GM23248 (cell line): ENCODE data around the gene MYLK. TPM values are rescaled to one million over a fixed set of nuclear protein-coding genes. Genes with fewer than 3 reads are reported as not detected.
A peak's percentile ranks its signal among the peaks of the same experiment; 100 is the strongest.

Experiments
- DNase-seq: peaks from one replicate; pipeline ENCODE4 v3.0.0-alpha.2; 2015
- H2AFZ ChIP-seq: fragments of 200-600 bp; sonication (generic); 2 replicates; pipeline ENCODE4 v1.6.1; 2016; ENCODE audit warnings: antibody characterized with exemption
- H3F3A ChIP-seq: fragments of 200-600 bp; sonication (generic); 2 replicates; pipeline ENCODE4 v1.6.1; 2016; ENCODE audit warnings: mild to moderate bottlenecking, antibody characterized with exemption, mixed run types; ENCODE audit not compliant: insufficient read depth
- H3K27ac ChIP-seq: fragments of 200-600 bp; sonication (generic); 2 replicates; pipeline ENCODE4 v1.5.1; 2016; ENCODE audit warnings: mild to moderate bottlenecking
- H3K27me3 ChIP-seq: fragments of 200-600 bp; sonication (generic); replicated peaks from 2 replicates; pipeline ENCODE4 v1.6.1; 2016; ENCODE audit warnings: mild to moderate bottlenecking; ENCODE audit not compliant: insufficient read depth
- H3K36me3 ChIP-seq: fragments of 200-600 bp; sonication (generic); 2 replicates; pipeline ENCODE4 v1.6.1; 2016; ENCODE audit warnings: low read depth, mild to moderate bottlenecking
- H3K4me1 ChIP-seq: fragments of 200-600 bp; sonication (generic); 2 replicates; pipeline ENCODE4 v1.6.1; 2016; ENCODE audit warnings: mild to moderate bottlenecking; ENCODE audit not compliant: insufficient read depth
- H3K4me2 ChIP-seq: fragments of 200-600 bp; sonication (generic); one replicate; pipeline ENCODE4 v1.6.1; 2016; ENCODE audit warnings: mild to moderate bottlenecking; ENCODE audit not compliant: unreplicated experiment
- H3K4me3 ChIP-seq: fragments of 200-600 bp; sonication (generic); 2 replicates; pipeline ENCODE4 v1.5.1; 2016; ENCODE audit warnings: mild to moderate bottlenecking
- H3K79me2 ChIP-seq: fragments of 200-600 bp; sonication (generic); 2 replicates; pipeline ENCODE4 v1.6.1; 2016; ENCODE audit warnings: mild to moderate bottlenecking; ENCODE audit not compliant: insufficient read depth
- H3K9ac ChIP-seq: fragments of 200-600 bp; sonication (generic); 2 replicates; pipeline ENCODE4 v1.6.1; 2016; ENCODE audit warnings: mild to moderate bottlenecking
- H3K9me2 ChIP-seq: fragments of 200-600 bp; sonication (generic); 2 replicates; pipeline ENCODE4 v1.6.1; 2016; ENCODE audit warnings: mixed run types, mild to moderate bottlenecking, moderate library complexity; ENCODE audit not compliant: insufficient read depth
- H3K9me3 ChIP-seq: fragments of 200-600 bp; sonication (generic); one replicate; pipeline ENCODE4 v1.6.1; 2017; ENCODE audit warnings: low read depth
- H4K20me1 ChIP-seq: fragments of 200-600 bp; sonication (generic); 2 replicates; pipeline ENCODE4 v1.6.0; 2016; ENCODE audit not compliant: insufficient read depth
- EZH2 ChIP-seq: fragments of 200-600 bp; sonication (generic); IDR thresholded peaks from 2 replicates; pipeline ENCODE4 v1.6.1; 2018; ENCODE audit warnings: antibody characterized with exemption, mild to moderate bottlenecking; ENCODE audit not compliant: insufficient read depth, poor library complexity, severe bottlenecking
- EZH2phosphoT487 ChIP-seq: fragments of 200-600 bp; sonication (generic); IDR thresholded peaks from 2 replicates; pipeline ENCODE4 v1.6.1; 2018; ENCODE audit warnings: antibody characterized with exemption, moderate library complexity, mild to moderate bottlenecking, low read depth; ENCODE audit not compliant: insufficient read depth
- WGBS, 2 experiments: methylation state at CpG; one replicate each; pipeline ENCODE4 v1.1.6; 2015 to 2017; ENCODE audit warnings: low lambda C conversion rate in 2 of 2, low coverage in 1 of 2; ENCODE audit errors: missing lambda C conversion rate in 2 of 2; 5-methylcytosine and 5-hydroxymethylcytosine counted together
- in situ Hi-C: fragments of 300-500 bp; cut with MboI; formaldehyde crosslinking; loops from 2 replicates; pipeline ENCODE4 v1.15.0; 2020
- polyA plus RNA-seq: library from polyadenylated mRNA; unstranded; fragments of >200 nt; fragmentation: Nextera tagmentation; extraction: Ambion mirVana; gene quantifications from 2 replicates; pipeline ENCODE4 v1.2.1, GENCODE V29; 2016
- total RNA-seq: library from RNA; depleted of rRNA; stranded (reverse); fragments of >200 nt; shearing (Covaris generic); gene quantifications from 2 replicates; pipeline ENCODE4 v1.2.3, GENCODE V29; 2014

Gene MYLK
- total and polyA plus RNA-seq, 2 experiments from 2014 or later = 110 to 174 TPM

DNA sequence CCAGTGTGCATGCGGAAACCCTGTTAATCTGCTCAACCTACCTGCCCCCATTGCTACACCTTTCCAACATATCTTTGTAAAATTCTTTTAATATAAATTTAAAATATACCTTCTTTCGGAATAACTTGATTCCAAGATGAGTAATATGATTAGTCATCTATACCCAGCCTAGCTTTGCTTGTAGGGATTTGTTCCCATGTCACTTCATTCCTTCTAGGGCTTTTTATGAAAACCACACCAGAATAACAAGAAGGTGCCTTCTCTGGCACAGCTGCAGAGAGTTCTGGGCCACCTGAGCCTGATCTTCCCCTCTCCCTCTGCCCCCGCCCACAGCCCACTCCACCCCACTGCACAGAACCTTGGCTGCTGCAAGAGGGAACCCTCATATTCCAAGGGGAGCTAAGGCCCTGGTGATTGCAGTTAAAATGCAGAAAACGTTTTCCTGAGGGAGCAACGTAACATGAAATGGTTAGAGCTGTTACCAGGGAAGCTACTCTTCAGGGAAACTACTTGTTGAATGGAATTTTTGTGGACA, 260.7 kb downstream of the MYLK start:
- H3K27me3 ChIP-seq = no peaks in the 10 kb centered on the region
- no peaks in the 10 kb centered on the region for H3K9me3 ChIP-seq
- no peak for TF ChIP-seq EZH2
- no peak for TF ChIP-seq EZH2phosphoT487
- no peaks in the 10 kb centered on the region for H3K79me2 ChIP-seq
- H3K4me2 ChIP-seq = no peak overlapping the region
- no peaks in the 10 kb centered on the region for H3K9me2 ChIP-seq
- in situ Hi-C loops = no loop called here
- no peaks in the 10 kb centered on the region for H4K20me1 ChIP-seq
- no peak overlapping the region for H3K9ac ChIP-seq
- H3K4me3 ChIP-seq = no peak overlapping the region
- peaks cover 23% of the 10 kb centered on the region for H3F3A ChIP-seq
- peaks cover 14% of the 10 kb centered on the region for H3K4me1 ChIP-seq
- WGBS, 2 experiments = 80 to 89% methylated on average over 5 of the region's 5 CpGs
- peaks cover 33% of the 10 kb centered on the region; the same call in 1 of the 2 replicates for H3K36me3 ChIP-seq
- H2AFZ ChIP-seq = no peak overlapping the region
- peak; percentile 46 for DNase-seq
- no peak overlapping the region for H3K27ac ChIP-seq

DNA sequence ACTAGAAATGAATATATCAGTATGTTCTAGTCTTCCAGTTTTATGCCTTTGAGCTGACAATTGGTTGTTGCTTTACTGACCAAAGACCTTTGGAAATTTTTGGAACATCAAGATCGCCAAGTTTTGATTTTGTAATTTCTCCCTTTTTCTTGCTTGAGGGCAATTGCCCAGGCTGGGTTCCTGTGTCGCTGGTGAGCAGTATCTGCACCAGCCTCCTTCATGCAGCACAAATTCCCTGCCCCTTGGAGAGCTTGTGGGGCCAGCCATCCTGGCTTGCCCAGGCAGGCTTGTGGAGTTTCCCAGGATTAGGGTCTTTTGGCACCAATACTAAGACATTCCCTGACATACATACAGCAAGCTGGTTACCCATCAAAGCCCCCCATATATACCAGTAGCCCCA, 261.4 kb downstream of the MYLK start:
- no peak overlapping the region for H3K27ac ChIP-seq
- in situ Hi-C loops = no loop called here
- no peak overlapping the region for H3K4me3 ChIP-seq
- H3F3A ChIP-seq = peaks cover 23% of the 10 kb centered on the region
- H3K9ac ChIP-seq = no peak overlapping the region
- H3K79me2 ChIP-seq = no peaks in the 10 kb centered on the region
- no peaks in the 10 kb centered on the region for H4K20me1 ChIP-seq
- no peak overlapping the region for H2AFZ ChIP-seq
- TF ChIP-seq EZH2 (no peak), EZH2phosphoT487 (no peak)
- H3K4me1 ChIP-seq = peaks cover 18% of the 10 kb centered on the region
- H3K9me2 ChIP-seq = no peaks in the 10 kb centered on the region
- DNase-seq = no peak
- H3K9me3 ChIP-seq = no peaks in the 10 kb centered on the region
- no peak overlapping the region for H3K4me2 ChIP-seq
- H3K36me3 ChIP-seq = peaks cover 36% of the 10 kb centered on the region
- WGBS, 2 experiments = 75 to 87% methylated on average over 2 of the region's 2 CpGs
- no peaks in the 10 kb centered on the region for H3K27me3 ChIP-seq

DNA sequence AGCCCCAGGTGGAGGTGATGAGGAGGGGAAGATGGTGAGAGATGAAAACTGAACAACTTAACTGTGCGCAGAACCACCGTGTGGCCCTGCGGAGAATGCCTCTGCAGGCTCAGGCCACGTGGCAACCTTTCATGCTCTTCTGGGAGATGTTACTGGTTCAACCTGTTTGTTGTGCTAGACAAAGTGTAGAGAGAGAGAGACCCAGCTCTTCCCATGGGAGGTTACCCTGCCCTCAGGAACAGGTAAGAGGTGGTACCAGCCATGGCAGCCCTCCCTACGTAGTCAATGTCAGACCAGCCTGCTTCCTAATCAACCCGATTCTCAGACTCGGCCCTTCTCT, 262.3 kb downstream of the MYLK start:
- H3K27ac ChIP-seq = no peak overlapping the region
- no peaks in the 10 kb centered on the region for H3K27me3 ChIP-seq
- no peak overlapping the region for H2AFZ ChIP-seq
- H3K4me1 ChIP-seq = peaks cover 18% of the 10 kb centered on the region
- WGBS, 2 experiments = 88 to 89% methylated on average over 7 of the region's 7 CpGs
- TF ChIP-seq EZH2phosphoT487 (no peak), EZH2 (no peak)
- in situ Hi-C loops = no loop called here
- H3K9ac ChIP-seq = no peak overlapping the region
- no peaks in the 10 kb centered on the region for H4K20me1 ChIP-seq
- DNase-seq = no peak
- no peaks in the 10 kb centered on the region for H3K79me2 ChIP-seq
- no peaks in the 10 kb centered on the region for H3K9me2 ChIP-seq
- no peaks in the 10 kb centered on the region for H3K9me3 ChIP-seq
- no peak overlapping the region for H3K4me3 ChIP-seq
- peaks cover 43% of the 10 kb centered on the region for H3K36me3 ChIP-seq
- peaks cover 23% of the 10 kb centered on the region for H3F3A ChIP-seq
- no peak overlapping the region for H3K4me2 ChIP-seq

DNA sequence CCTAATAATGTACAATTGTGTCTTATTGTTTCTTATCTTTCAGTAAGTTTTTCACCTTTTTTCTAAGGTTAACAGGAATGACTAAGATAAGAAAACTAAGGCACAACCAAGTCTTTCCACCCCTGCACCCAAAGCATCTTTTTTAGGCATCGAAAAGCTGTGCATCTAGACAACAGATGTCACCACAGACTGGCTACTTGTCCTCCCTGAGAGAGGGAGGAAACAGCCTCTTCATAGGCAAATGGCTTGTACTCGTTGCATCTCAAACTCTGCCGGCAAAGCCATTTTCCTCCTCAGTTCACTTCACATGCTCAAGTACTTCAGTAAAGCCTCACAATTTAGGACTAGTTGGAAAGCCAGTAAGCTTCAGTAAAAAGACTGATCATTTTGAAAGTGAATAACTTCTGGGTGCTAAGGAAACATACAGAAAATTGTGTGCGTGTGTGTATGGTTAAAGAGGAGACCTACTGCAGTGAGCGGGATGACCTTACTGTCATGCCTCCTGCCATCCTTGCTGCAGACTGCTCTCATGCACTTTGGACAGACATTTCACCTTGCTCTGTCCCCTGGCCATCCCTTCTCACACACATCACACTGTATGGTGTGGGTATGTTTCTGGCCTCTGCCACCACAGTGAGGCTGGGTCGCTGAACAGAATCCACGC, 262.8 kb downstream of the MYLK start:
- Histone ChIP-seq H3K9me2 (no peaks in the 10 kb centered on the region), H3K79me2 (no peaks in the 10 kb centered on the region), H4K20me1 (no peaks in the 10 kb centered on the region), H3K4me3 (no peak overlapping the region), H3F3A (peaks cover 23% of the 10 kb centered on the region), H3K9ac (no peak overlapping the region), H2AFZ (no peak overlapping the region), H3K27me3 (no peaks in the 10 kb centered on the region), H3K4me1 (peaks cover 18% of the 10 kb centered on the region), H3K27ac (no peak overlapping the region), H3K4me2 (no peak overlapping the region), H3K9me3 (no peaks in the 10 kb centered on the region), H3K36me3 (peaks cover 43% of the 10 kb centered on the region)
- WGBS, 2 experiments = 80 to 85% methylated on average over 7 of the region's 7 CpGs
- in situ Hi-C loops = no loop called here
- TF ChIP-seq EZH2 = no peak
- no peak for TF ChIP-seq EZH2phosphoT487
- no peak for DNase-seq
